Trophoblast cell (in vitro differentiated cells and primary cell): ENCODE measurements around the gene USP24. TPM values are rescaled to one million over a fixed set of nuclear protein-coding genes. Genes with fewer than 3 reads are reported as not detected.

ENCODE experiments used
- DNase-seq, 2 donors: peaks; one replicate each; pipeline ENCODE4 v3.0.0-alpha.2; 2016
- H2AFZ ChIP-seq: 2 replicates; pipeline ENCODE4 v1.6.1; 2013; ENCODE audit warnings: low read length, moderate library complexity, mild to moderate bottlenecking; ENCODE audit not compliant: insufficient read depth, poor library complexity
- H2AK5ac ChIP-seq: 2 replicates; pipeline ENCODE4 v1.6.1; 2013; ENCODE audit warnings: mild to moderate bottlenecking, low read length
- H2BK120ac ChIP-seq: 2 replicates; pipeline ENCODE4 v1.6.1; 2013; ENCODE audit warnings: low read length, mild to moderate bottlenecking, moderate library complexity; ENCODE audit not compliant: insufficient read depth, poor library complexity
- H2BK12ac ChIP-seq: 2 replicates; pipeline ENCODE4 v1.6.1; 2013; ENCODE audit warnings: mild to moderate bottlenecking, low read length, moderate library complexity
- H2BK5ac ChIP-seq: 2 replicates; pipeline ENCODE4 v1.6.1; 2013; ENCODE audit warnings: low read length, low read depth, moderate library complexity, mild to moderate bottlenecking; ENCODE audit not compliant: poor library complexity
- H3K14ac ChIP-seq: 2 replicates; pipeline ENCODE4 v1.6.1; 2013; ENCODE audit warnings: mild to moderate bottlenecking, low read length
- H3K18ac ChIP-seq: 2 replicates; pipeline ENCODE4 v1.6.1; 2013; ENCODE audit warnings: mild to moderate bottlenecking, low read length
- H3K23ac ChIP-seq: 2 replicates; pipeline ENCODE4 v1.6.1; 2013; ENCODE audit warnings: low read length
- H3K27ac ChIP-seq: 2 replicates; pipeline ENCODE4 v1.5.1; 2013; ENCODE audit warnings: low read depth, mild to moderate bottlenecking, inconsistent platforms, low read length, moderate library complexity
- H3K27me3 ChIP-seq: 2 replicates; pipeline ENCODE4 v1.6.1; 2013; ENCODE audit warnings: inconsistent platforms, mild to moderate bottlenecking, low read length, moderate library complexity; ENCODE audit not compliant: insufficient read depth
- H3K36me3 ChIP-seq, 2 experiments: 1 replicate in 1 of 2; 2 replicates in 1 of 2; pipeline ENCODE4 v1.6.1; 2013; ENCODE audit warnings: low read length in 2 of 2, mild to moderate bottlenecking in 2 of 2, moderate library complexity in 1 of 2; ENCODE audit not compliant: insufficient read depth in 2 of 2, control insufficient read depth in 1 of 2
- H3K4ac ChIP-seq: 2 replicates; pipeline ENCODE4 v1.6.1; 2013; ENCODE audit warnings: low read depth, mild to moderate bottlenecking, low read length, moderate library complexity
- H3K4me1 ChIP-seq, 2 experiments: 1 replicate in 1 of 2; 2 replicates in 1 of 2; pipeline ENCODE4 v1.6.1; 2013; ENCODE audit warnings: low read length in 2 of 2, mild to moderate bottlenecking in 2 of 2, moderate library complexity in 1 of 2; ENCODE audit not compliant: insufficient read depth in 2 of 2, control insufficient read depth in 1 of 2
- H3K4me2 ChIP-seq: 2 replicates; pipeline ENCODE4 v1.6.1; 2013; ENCODE audit warnings: inconsistent platforms, mild to moderate bottlenecking, low read length, moderate library complexity
- H3K4me3 ChIP-seq: 2 replicates; pipeline ENCODE4 v1.5.1; 2013; ENCODE audit warnings: mild to moderate bottlenecking, low read depth, low read length, inconsistent platforms
- H3K79me1 ChIP-seq: one replicate; pipeline ENCODE4 v1.6.1; 2013; ENCODE audit warnings: low read length
- H3K79me2 ChIP-seq: 2 replicates; pipeline ENCODE4 v1.6.1; 2013; ENCODE audit warnings: low read length, mild to moderate bottlenecking; ENCODE audit not compliant: control insufficient read depth, insufficient read depth, poor library complexity
- H3K9ac ChIP-seq: 2 replicates; pipeline ENCODE4 v1.6.1; 2013; ENCODE audit warnings: mild to moderate bottlenecking, low read length
- H3K9me3 ChIP-seq: 2 replicates; pipeline ENCODE4 v1.6.1; 2013; ENCODE audit warnings: low read depth, mild to moderate bottlenecking, control low read depth, inconsistent platforms, low read length; ENCODE audit not compliant: insufficient read depth
- H4K12ac ChIP-seq: 2 replicates; pipeline ENCODE4 v1.6.1; 2013; ENCODE audit warnings: low read depth, mild to moderate bottlenecking, low read length, moderate library complexity
- H4K8ac ChIP-seq: 2 replicates; pipeline ENCODE4 v1.6.1; 2013; ENCODE audit warnings: low read depth, mild to moderate bottlenecking, low read length, moderate library complexity
- H4K91ac ChIP-seq: one replicate; pipeline ENCODE4 v1.6.1; 2013; ENCODE audit warnings: low read depth, mild to moderate bottlenecking, low read length, moderate library complexity
- WGBS: extraction: QIAGEN DNeasy Blood & Tissue Kit; methylation state at CpG from one replicate; pipeline ENCODE4 v1.1.7; 2013; ENCODE audit warnings: missing lambda C conversion rate; ENCODE audit not compliant: insufficient read length, insufficient coverage; ENCODE audit errors: extremely low coverage; 5-methylcytosine and 5-hydroxymethylcytosine counted together
- polyA plus RNA-seq: library from polyadenylated mRNA; stranded (reverse); fragments of 200-250 nt; gene quantifications from 2 replicates; pipeline ENCODE4 v1.2.3, GENCODE V29; 2013

The USP24 gene
- 14.7 and 15.2 TPM in 2 replicates for polyA plus RNA-seq

- Histone ChIP-seq H2AFZ (peak within 1 kb of the TSS; percentile 98), H3K23ac (no peak within 1 kb of the TSS), H3K9me3 (no peaks in the 10 kb centered on the region), H3K9ac (peak within 1 kb of the TSS; percentile 92), H3K27me3 (no peaks in the 10 kb centered on the region), H3K4ac (peak within 1 kb of the TSS; percentile 98), H3K14ac (peak within 1 kb of the TSS; percentile 98), H3K4me2 (peak within 1 kb of the TSS; percentile 98), H3K4me1 (peaks cover 0 to 9% of the 10 kb centered on the region in 2 experiments), H4K12ac (peak within 1 kb of the TSS; percentile 85), H4K91ac (peak within 1 kb of the TSS; percentile 93), H3K27ac (peak within 1 kb of the TSS; percentile 96), H3K4me3 (peak within 1 kb of the TSS; percentile 88), H2AK5ac (peak within 1 kb of the TSS; percentile 96), H3K79me2 (peaks cover 23% of the 10 kb centered on the region), H2BK12ac (peak within 1 kb of the TSS; percentile 56), H3K36me3 (no peaks in the 10 kb centered on the region), H3K18ac (peak within 1 kb of the TSS; percentile 99), H2BK5ac (peak within 1 kb of the TSS; percentile 86), H2BK120ac (peak within 1 kb of the TSS; percentile 95), H3K79me1 (peaks cover 21% of the 10 kb centered on the region), H4K8ac (peak within 1 kb of the TSS; percentile 93)
- no CpG with 5 or more reads among the region's 96 CpGs for whole genome bisulfite sequencing
- peak; percentile 55 to 78 for DNase-seq
These were observed at the start of gene USP24 for GRCh38 chr1:55215194-55216021. Gene USP24 (minus strand): TSS chr1:55215364. CDS start chr1:55215113, 251 bp downstream.

GRCh38 chr1:55262822-55263221, 47.7 kb upstream of the USP24 start:
- WGBS, result no CpG with 5 or more reads among the region's 1 CpG
- Histone ChIP-seq H4K12ac (no peak overlapping the region), H4K91ac (no peak overlapping the region), H3K4me2 (no peak overlapping the region), H2BK12ac (no peak overlapping the region), H3K27me3 (no peaks in the 10 kb centered on the region), H4K8ac (no peak overlapping the region), H3K27ac (no peak overlapping the region), H3K4me1 (no peaks in the 10 kb centered on the region), H3K36me3 (no peaks in the 10 kb centered on the region), H2BK120ac (no peak overlapping the region), H3K9ac (no peak overlapping the region), H3K79me1 (no peaks in the 10 kb centered on the region), H2BK5ac (no peak overlapping the region), H3K14ac (no peak overlapping the region), H2AK5ac (no peak overlapping the region), H3K9me3 (peaks cover 2% of the 10 kb centered on the region), H2AFZ (no peak overlapping the region), H3K18ac (no peak overlapping the region), H3K23ac (no peak overlapping the region), H3K4ac (no peak overlapping the region), H3K79me2 (no peaks in the 10 kb centered on the region), H3K4me3 (no peak overlapping the region)
- DNase-seq, result peak; percentile 92 to 97

DNA sequence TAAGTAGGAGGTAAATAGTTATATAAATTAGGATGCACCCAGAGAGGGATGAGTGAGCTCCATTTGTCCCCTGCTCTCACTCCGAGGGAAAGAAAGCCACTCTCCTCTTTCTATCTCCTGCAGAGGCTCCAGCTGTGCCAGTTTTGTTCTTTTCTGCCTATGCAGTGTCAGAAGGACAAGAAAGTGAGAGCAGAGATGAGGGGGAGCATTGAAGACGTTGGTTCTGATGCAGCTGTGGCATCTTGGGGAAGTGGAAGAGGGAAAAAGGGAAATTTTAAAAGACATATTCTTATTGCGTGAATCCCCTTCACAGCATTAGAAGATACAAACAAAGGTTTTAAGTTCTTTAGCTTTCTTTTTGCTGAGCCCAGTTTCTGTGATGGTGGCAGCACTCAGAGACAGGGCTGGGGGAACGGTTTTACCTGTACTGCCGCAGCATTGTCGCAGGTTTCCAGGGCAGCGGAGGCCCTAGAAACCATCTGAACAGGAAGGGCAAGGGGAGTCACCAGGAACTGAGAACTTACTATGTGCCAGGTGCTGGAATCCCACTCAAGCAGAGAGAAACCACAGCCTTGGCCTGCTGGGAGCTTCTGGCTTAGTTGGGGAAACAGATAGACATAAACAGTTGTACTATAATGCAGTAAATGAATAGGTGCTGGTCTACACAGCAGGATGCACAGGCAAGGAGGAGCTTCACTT, 44.9 kb upstream of the USP24 start:
- H3K27ac ChIP-seq, result no peak overlapping the region
- no peaks in the 10 kb centered on the region for H3K27me3 ChIP-seq

GRCh38 chr1:55257958-55258357, 42.8 kb upstream of the USP24 start:
- WGBS, result no CpG with 5 or more reads among the region's 3 CpGs

More for the DNA sequence above, 44.9 kb upstream of the USP24 start:
- Histone ChIP-seq H4K8ac (no peak overlapping the region), H2AFZ (no peak overlapping the region), H3K4me3 (no peak overlapping the region), H3K4me2 (no peak overlapping the region), H3K79me1 (no peaks in the 10 kb centered on the region), H3K18ac (no peak overlapping the region), H3K9ac (no peak overlapping the region), H3K36me3 (no peaks in the 10 kb centered on the region), H3K14ac (no peak overlapping the region), H3K4me1 (no peaks in the 10 kb centered on the region), H3K9me3 (peaks cover 2% of the 10 kb centered on the region), H4K91ac (no peak overlapping the region), H4K12ac (no peak overlapping the region), H2BK5ac (no peak overlapping the region), H3K23ac (no peak overlapping the region), H2BK12ac (no peak overlapping the region), H3K79me2 (no peaks in the 10 kb centered on the region), H3K4ac (no peak overlapping the region), H2BK120ac (no peak overlapping the region), H2AK5ac (no peak overlapping the region)
- no peak for DNase-seq
- WGBS, result no CpG with 5 or more reads among the region's 7 CpGs

More at GRCh38 chr1:55257958-55258357, 42.8 kb upstream of the USP24 start:
- Histone ChIP-seq H3K9ac (no peak overlapping the region), H3K36me3 (no peaks in the 10 kb centered on the region), H2AK5ac (no peak overlapping the region), H2BK5ac (no peak overlapping the region), H3K79me2 (no peaks in the 10 kb centered on the region), H4K12ac (no peak overlapping the region), H4K8ac (no peak overlapping the region), H3K79me1 (peaks cover 2% of the 10 kb centered on the region), H2BK12ac (no peak overlapping the region), H2AFZ (no peak overlapping the region), H3K4me1 (peaks cover 2 to 3% of the 10 kb centered on the region in 2 experiments), H3K27ac (no peak overlapping the region), H2BK120ac (no peak overlapping the region), H3K27me3 (no peaks in the 10 kb centered on the region), H3K4ac (no peak overlapping the region), H3K4me3 (no peak overlapping the region), H3K4me2 (no peak overlapping the region), H3K9me3 (peaks cover 2% of the 10 kb centered on the region), H3K23ac (no peak overlapping the region), H3K18ac (no peak overlapping the region), H4K91ac (no peak overlapping the region), H3K14ac (no peak overlapping the region)
- DNase-seq, result no peak
